T-helper 1 cell treated with Interleukin-12 subunit alpha and Interleukin-12 subunit beta and Interleukin-4 antibody, amounts not matched to agents 30 μg/mL and 1 μg/mL, for 36 hours (primary cell): ENCODE results near the gene ANKS1A.
"Not testable (repeated sequence)": the region's sequence is repeated elsewhere in the genome, so short reads cannot be mapped to it uniquely, and the experiment has no call there.

Experiments used
- H3K27ac Mint-ChIP-seq: one replicate; pipeline ENCODE4 v1.8.0; 2021; ENCODE audit warnings: mild to moderate bottlenecking, mixed read lengths
- H3K27me3 Mint-ChIP-seq: one replicate; pipeline ENCODE4 v1.8.0; 2021; ENCODE audit warnings: low read depth, mixed read lengths
- H3K36me3 Mint-ChIP-seq: one replicate; pipeline ENCODE4 v1.8.0; 2021; ENCODE audit warnings: low read depth, mixed read lengths
- H3K4me1 Mint-ChIP-seq: one replicate; pipeline ENCODE4 v1.8.0; 2021; ENCODE audit warnings: low read depth, mixed read lengths
- H3K4me3 Mint-ChIP-seq: one replicate; pipeline ENCODE4 v1.8.0; 2021; ENCODE audit warnings: mild to moderate bottlenecking, moderate library complexity, mixed read lengths
- H3K9me3 Mint-ChIP-seq: one replicate; pipeline ENCODE4 v1.8.0; 2021; ENCODE audit warnings: mixed read lengths

The ANKS1A gene

GRCh38 chr6:34994693-34995092, 105.6 kb downstream of the ANKS1A start:
- H3K27ac Mint-ChIP-seq, result no peak overlapping the region
- H3K27me3 Mint-ChIP-seq, result no peaks in the 10 kb centered on the region
- no peak overlapping the region for H3K4me3 Mint-ChIP-seq
- no peaks in the 10 kb centered on the region for H3K4me1 Mint-ChIP-seq
- peaks cover 2% of the 10 kb centered on the region for H3K36me3 Mint-ChIP-seq
- no peaks in the 10 kb centered on the region for H3K9me3 Mint-ChIP-seq

GRCh38 chr6:34998417-34998816, 109.4 kb downstream of the ANKS1A start:
- not testable (repeated sequence) for H3K27me3 Mint-ChIP-seq, H3K4me3 Mint-ChIP-seq, H3K9me3 Mint-ChIP-seq, H3K27ac Mint-ChIP-seq, H3K36me3 Mint-ChIP-seq, H3K4me1 Mint-ChIP-seq

GRCh38 chr6:34999153-34999552, 110.1 kb downstream of the ANKS1A start:
- not testable (repeated sequence) for H3K36me3 Mint-ChIP-seq, H3K4me1 Mint-ChIP-seq, H3K9me3 Mint-ChIP-seq, H3K27me3 Mint-ChIP-seq, H3K27ac Mint-ChIP-seq, H3K4me3 Mint-ChIP-seq

- H3K36me3 Mint-ChIP-seq, H3K27ac Mint-ChIP-seq, H3K27me3 Mint-ChIP-seq, H3K9me3 Mint-ChIP-seq, H3K4me3 Mint-ChIP-seq, H3K4me1 Mint-ChIP-seq: not testable (repeated sequence)
Measured at GRCh38 chr6:34999962-35000361, 110.9 kb downstream of the ANKS1A start.

GRCh38 chr6:35001349-35001748, 112.3 kb downstream of the ANKS1A start:
- not testable (repeated sequence) for H3K36me3 Mint-ChIP-seq, H3K27me3 Mint-ChIP-seq, H3K4me1 Mint-ChIP-seq, H3K4me3 Mint-ChIP-seq, H3K9me3 Mint-ChIP-seq, H3K27ac Mint-ChIP-seq

- H3K9me3 Mint-ChIP-seq, H3K27me3 Mint-ChIP-seq, H3K4me3 Mint-ChIP-seq, H3K36me3 Mint-ChIP-seq, H3K4me1 Mint-ChIP-seq, H3K27ac Mint-ChIP-seq: not testable (repeated sequence)
Measured at GRCh38 chr6:35003886-35004530, 115.0 kb downstream of the ANKS1A start.

- no peak overlapping the region for H3K27ac Mint-ChIP-seq
- H3K36me3 Mint-ChIP-seq, result no peaks in the 10 kb centered on the region
- no peak overlapping the region for H3K4me3 Mint-ChIP-seq
Measured at GRCh38 chr6:35007016-35007415, 118.0 kb downstream of the ANKS1A start.

GRCh38 chr6:35008858-35009257, 119.8 kb downstream of the ANKS1A start:
- Mint-ChIP-seq H3K27me3 (no peaks in the 10 kb centered on the region), H3K4me1 (peaks cover 12% of the 10 kb centered on the region), H3K9me3 (no peaks in the 10 kb centered on the region), H3K27ac (no peak overlapping the region), H3K36me3 (no peaks in the 10 kb centered on the region), H3K4me3 (no peak overlapping the region)

More at GRCh38 chr6:35007016-35007415, 118.0 kb downstream of the ANKS1A start:
- Mint-ChIP-seq H3K9me3 (no peaks in the 10 kb centered on the region), H3K27me3 (no peaks in the 10 kb centered on the region), H3K4me1 (peaks cover 12% of the 10 kb centered on the region)

- H3K9me3 Mint-ChIP-seq, result no peaks in the 10 kb centered on the region
- no peaks in the 10 kb centered on the region for H3K27me3 Mint-ChIP-seq
- no peak overlapping the region for H3K4me3 Mint-ChIP-seq
- no peaks in the 10 kb centered on the region for H3K36me3 Mint-ChIP-seq
- no peak overlapping the region for H3K27ac Mint-ChIP-seq
- peaks cover 12% of the 10 kb centered on the region for H3K4me1 Mint-ChIP-seq
Measured at GRCh38 chr6:35011096-35012041, 122.3 kb downstream of the ANKS1A start.

- no peaks in the 10 kb centered on the region for H3K9me3 Mint-ChIP-seq
- no peaks in the 10 kb centered on the region for H3K36me3 Mint-ChIP-seq
- H3K27me3 Mint-ChIP-seq, result no peaks in the 10 kb centered on the region
- peaks cover 12% of the 10 kb centered on the region for H3K4me1 Mint-ChIP-seq
- no peak overlapping the region for H3K27ac Mint-ChIP-seq
- no peak overlapping the region for H3K4me3 Mint-ChIP-seq
Measured at GRCh38 chr6:35013701-35014100, 124.6 kb downstream of the ANKS1A start.

GRCh38 chr6:35014341-35014740, 125.3 kb downstream of the ANKS1A start:
- Mint-ChIP-seq H3K27ac (no peak overlapping the region), H3K4me1 (peaks cover 12% of the 10 kb centered on the region), H3K4me3 (no peak overlapping the region), H3K9me3 (no peaks in the 10 kb centered on the region), H3K36me3 (no peaks in the 10 kb centered on the region), H3K27me3 (no peaks in the 10 kb centered on the region)

- Mint-ChIP-seq H3K27me3 (no peaks in the 10 kb centered on the region), H3K36me3 (no peaks in the 10 kb centered on the region), H3K27ac (no peak overlapping the region), H3K4me3 (no peak overlapping the region), H3K9me3 (no peaks in the 10 kb centered on the region), H3K4me1 (peaks cover 12% of the 10 kb centered on the region)
Measured at GRCh38 chr6:35014786-35015185, 125.7 kb downstream of the ANKS1A start.

- no peaks in the 10 kb centered on the region for H3K36me3 Mint-ChIP-seq
- H3K9me3 Mint-ChIP-seq, result no peaks in the 10 kb centered on the region
- H3K4me3 Mint-ChIP-seq, result no peak overlapping the region
- no peak overlapping the region for H3K27ac Mint-ChIP-seq
- H3K27me3 Mint-ChIP-seq, result no peaks in the 10 kb centered on the region
- H3K4me1 Mint-ChIP-seq, result peaks cover 12% of the 10 kb centered on the region
Measured at GRCh38 chr6:35015476-35015875, 126.4 kb downstream of the ANKS1A start.

GRCh38 chr6:35015996-35016395, 126.9 kb downstream of the ANKS1A start:
- Mint-ChIP-seq H3K4me1 (peaks cover 9% of the 10 kb centered on the region), H3K9me3 (no peaks in the 10 kb centered on the region), H3K36me3 (no peaks in the 10 kb centered on the region), H3K27ac (no peak overlapping the region), H3K4me3 (no peak overlapping the region), H3K27me3 (no peaks in the 10 kb centered on the region)
